GM15510 (cell line): Measurements from ENCODE around the gene NRP1.

Experiments
- POLR2A ChIP-seq: IDR thresholded peaks from 3 replicates; pipeline ENCODE4 v1.6.1; 2011; ENCODE audit warnings: borderline replicate concordance; ENCODE audit not compliant: insufficient read length; ENCODE audit errors: extremely low read depth

The NRP1 gene

DNA sequence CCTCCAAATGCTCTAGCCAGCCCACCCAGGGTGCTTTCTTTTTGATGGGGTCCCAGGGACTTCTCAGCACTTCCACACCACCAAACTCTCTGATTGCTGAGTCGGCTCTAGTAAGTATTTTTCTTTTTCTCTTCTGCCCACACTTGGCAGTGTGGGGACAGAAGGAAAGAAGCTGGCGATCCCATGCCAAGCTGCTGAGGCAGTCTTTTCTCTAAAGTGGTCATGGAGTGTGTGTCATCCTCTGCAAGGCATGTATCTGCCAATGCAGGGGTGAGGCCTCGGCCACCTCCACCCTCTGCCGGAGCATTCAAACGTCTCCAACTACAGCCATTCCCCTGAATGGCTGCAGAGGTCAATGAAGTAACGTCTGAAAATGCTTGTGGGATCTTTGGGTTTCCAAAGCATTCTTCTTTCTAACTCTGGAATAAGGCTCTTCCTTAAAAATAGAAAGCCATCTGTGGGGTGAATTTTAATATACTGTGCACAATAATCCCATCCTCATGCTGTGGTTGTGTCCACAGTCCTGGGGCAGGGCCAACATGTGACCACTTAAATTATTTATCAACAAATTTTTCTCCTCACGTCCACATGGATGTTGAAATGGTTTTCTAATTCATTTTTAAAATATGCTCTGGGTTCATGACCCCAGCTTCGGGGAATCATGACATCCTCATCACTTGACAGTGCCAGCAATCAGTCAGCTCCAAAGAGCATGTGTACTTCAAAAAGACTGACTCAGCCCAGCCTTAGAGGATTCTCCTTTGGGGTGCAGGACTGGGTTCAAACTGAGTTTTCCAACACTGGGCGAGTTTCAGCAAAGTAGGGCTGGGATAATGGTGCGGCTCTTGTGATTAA, 205.1 kb downstream of the NRP1 start:
- TF ChIP-seq POLR2A: no peak

DNA sequence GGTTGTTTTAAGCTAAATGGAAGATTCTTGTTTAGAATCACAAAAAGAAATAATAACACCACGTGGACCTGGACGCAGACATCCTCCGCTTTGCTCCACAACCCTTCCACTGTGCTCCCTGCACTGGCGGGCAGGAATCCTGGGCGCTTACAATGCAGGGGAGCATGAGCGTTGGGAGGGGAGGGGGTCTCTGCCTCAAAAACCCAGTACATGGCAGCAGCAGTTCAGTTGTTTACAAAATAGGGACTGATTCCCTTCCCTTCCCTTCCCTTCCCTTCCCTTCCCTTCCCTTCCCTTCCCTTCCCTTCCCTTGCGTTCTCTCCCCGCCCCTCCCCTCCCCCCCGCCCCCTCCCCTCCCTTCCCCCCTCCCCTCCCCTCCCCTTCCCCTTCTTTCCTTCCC, 206.8 kb downstream of the NRP1 start:
- no peak for TF ChIP-seq POLR2A
